Parathyroid adenoma (tissue), 2 donors: ENCODE data around the gene CCDC180.

Source experiments
- H2AFZ ChIP-seq: fragments of 300-600 bp; sonication (generic); one replicate; pipeline ENCODE4 v1.7.0; 2017; ENCODE audit warnings: antibody characterized with exemption, mild to moderate bottlenecking
- H3K27ac ChIP-seq: fragments of 300-600 bp; sonication (generic); one replicate; pipeline ENCODE4 v1.7.0; 2017
- H3K27me3 ChIP-seq: fragments of 300-600 bp; sonication (generic); one replicate; pipeline ENCODE4 v1.7.0; 2017; ENCODE audit warnings: low read length; ENCODE audit not compliant: control insufficient read depth, insufficient read depth
- H3K36me3 ChIP-seq: fragments of 300-600 bp; sonication (generic); one replicate; pipeline ENCODE4 v1.7.0; 2017; ENCODE audit warnings: low read length; ENCODE audit not compliant: control insufficient read depth, insufficient read depth
- H3K4me1 ChIP-seq: fragments of 300-600 bp; sonication (generic); one replicate; pipeline ENCODE4 v1.7.0; 2017; ENCODE audit warnings: control low read depth
- H3K4me2 ChIP-seq: fragments of 300-600 bp; sonication (generic); one replicate; pipeline ENCODE4 v1.7.0; 2017; ENCODE audit warnings: low read length
- H3K4me3 ChIP-seq: fragments of 300-600 bp; sonication (generic); one replicate; pipeline ENCODE4 v1.7.0; 2017; ENCODE audit warnings: low read depth, low read length
- H3K79me2 ChIP-seq: fragments of 300-600 bp; sonication (generic); one replicate; pipeline ENCODE4 v1.7.0; 2017; ENCODE audit warnings: control low read depth
- H3K9ac ChIP-seq: fragments of 300-600 bp; sonication (generic); one replicate; pipeline ENCODE4 v1.7.0; 2017; ENCODE audit warnings: mild to moderate bottlenecking
- H3K9me3 ChIP-seq: fragments of 300-600 bp; sonication (generic); one replicate; pipeline ENCODE4 v1.7.0; 2017; ENCODE audit warnings: low read length; ENCODE audit not compliant: control insufficient read depth
- CTCF ChIP-seq: fragments of 300-600 bp; sonication (generic); IDR thresholded peaks from one replicate; pipeline ENCODE4 v1.7.0; 2017; ENCODE audit warnings: antibody characterized with exemption, mild to moderate bottlenecking
- donor health status: primary hyperparathyroidism.

The CCDC180 gene

GRCh38 chr9:97319395-97319794 lies 11.9 kb downstream of the CCDC180 start:
- H3K27ac ChIP-seq: no peak overlapping the region
- no peaks in the 10 kb centered on the region for H3K36me3 ChIP-seq
- no peak overlapping the region for H3K4me3 ChIP-seq

GRCh38 chr9:97320080-97320642 lies 12.7 kb downstream of the CCDC180 start:
- Histone ChIP-seq H3K27ac (no peak overlapping the region), H3K4me2 (no peak overlapping the region), H3K36me3 (no peaks in the 10 kb centered on the region), H3K9ac (no peak overlapping the region), H3K9me3 (no peaks in the 10 kb centered on the region), H3K27me3 (no peaks in the 10 kb centered on the region), H2AFZ (no peak overlapping the region), H3K4me1 (no peaks in the 10 kb centered on the region), H3K79me2 (no peaks in the 10 kb centered on the region), H3K4me3 (no peak overlapping the region)
- TF ChIP-seq CTCF: no peak

More at GRCh38 chr9:97319395-97319794, 11.9 kb downstream of the CCDC180 start:
- no peaks in the 10 kb centered on the region for H3K9me3 ChIP-seq
- H3K9ac ChIP-seq: no peak overlapping the region
- H3K4me1 ChIP-seq: no peaks in the 10 kb centered on the region
- no peak overlapping the region for H3K4me2 ChIP-seq
- no peaks in the 10 kb centered on the region for H3K27me3 ChIP-seq
- no peak overlapping the region for H2AFZ ChIP-seq
- no peaks in the 10 kb centered on the region for H3K79me2 ChIP-seq
- TF ChIP-seq CTCF: no peak

- Histone ChIP-seq H2AFZ (no peak overlapping the region), H3K9me3 (no peaks in the 10 kb centered on the region), H3K4me1 (no peaks in the 10 kb centered on the region), H3K4me3 (no peak overlapping the region), H3K36me3 (no peaks in the 10 kb centered on the region), H3K79me2 (no peaks in the 10 kb centered on the region), H3K4me2 (no peak overlapping the region), H3K9ac (no peak overlapping the region), H3K27ac (no peak overlapping the region), H3K27me3 (no peaks in the 10 kb centered on the region)
- no peak for TF ChIP-seq CTCF
These were observed 13.8 kb downstream of the CCDC180 start for GRCh38 chr9:97321251-97321650.

GRCh38 chr9:97321691-97322090 lies 14.2 kb downstream of the CCDC180 start:
- no peaks in the 10 kb centered on the region for H3K27me3 ChIP-seq
- H2AFZ ChIP-seq: no peak overlapping the region
- no peaks in the 10 kb centered on the region for H3K9me3 ChIP-seq
- no peak overlapping the region for H3K9ac ChIP-seq
- no peaks in the 10 kb centered on the region for H3K4me1 ChIP-seq
- no peaks in the 10 kb centered on the region for H3K36me3 ChIP-seq
- H3K4me2 ChIP-seq: no peak overlapping the region
- no peak for TF ChIP-seq CTCF
- H3K27ac ChIP-seq: no peak overlapping the region
- H3K4me3 ChIP-seq: no peak overlapping the region
- H3K79me2 ChIP-seq: no peaks in the 10 kb centered on the region

- no peaks in the 10 kb centered on the region for H3K27me3 ChIP-seq
- H2AFZ ChIP-seq: no peak overlapping the region
- H3K36me3 ChIP-seq: no peaks in the 10 kb centered on the region
- H3K4me3 ChIP-seq: no peak overlapping the region
- no peak for TF ChIP-seq CTCF
- H3K4me1 ChIP-seq: no peaks in the 10 kb centered on the region
- H3K9me3 ChIP-seq: no peaks in the 10 kb centered on the region
- no peak overlapping the region for H3K4me2 ChIP-seq
- no peak overlapping the region for H3K9ac ChIP-seq
- H3K27ac ChIP-seq: no peak overlapping the region
- H3K79me2 ChIP-seq: no peaks in the 10 kb centered on the region
These were observed 14.6 kb downstream of the CCDC180 start for GRCh38 chr9:97322105-97322504.
